Hepatocyte (in vitro differentiated cells): ENCODE data around the gene LCN1.

Experiments
- EZH2 ChIP-seq: fragments of 200-600 bp; sonication (generic); IDR thresholded peaks from 2 replicates; pipeline ENCODE4 v1.6.1; 2016; ENCODE audit warnings: antibody characterized with exemption, mild to moderate bottlenecking, borderline replicate concordance
- EZH2phosphoT487 ChIP-seq: fragments of 200-600 bp; sonication (generic); IDR thresholded peaks from one replicate; pipeline ENCODE4 v1.6.1; 2018; ENCODE audit warnings: antibody characterized with exemption, mild to moderate bottlenecking, low read depth, moderate library complexity; ENCODE audit not compliant: unreplicated experiment, severe bottlenecking
- TF ChIP-seq, protein P1 (sequence below): fragments of 200-600 bp; sonication (generic); IDR thresholded peaks from 2 replicates; pipeline ENCODE4 v1.5.1; 2016; ENCODE audit warnings: antibody characterized with exemption, mild to moderate bottlenecking; ENCODE audit not compliant: poor library complexity

DNA sequence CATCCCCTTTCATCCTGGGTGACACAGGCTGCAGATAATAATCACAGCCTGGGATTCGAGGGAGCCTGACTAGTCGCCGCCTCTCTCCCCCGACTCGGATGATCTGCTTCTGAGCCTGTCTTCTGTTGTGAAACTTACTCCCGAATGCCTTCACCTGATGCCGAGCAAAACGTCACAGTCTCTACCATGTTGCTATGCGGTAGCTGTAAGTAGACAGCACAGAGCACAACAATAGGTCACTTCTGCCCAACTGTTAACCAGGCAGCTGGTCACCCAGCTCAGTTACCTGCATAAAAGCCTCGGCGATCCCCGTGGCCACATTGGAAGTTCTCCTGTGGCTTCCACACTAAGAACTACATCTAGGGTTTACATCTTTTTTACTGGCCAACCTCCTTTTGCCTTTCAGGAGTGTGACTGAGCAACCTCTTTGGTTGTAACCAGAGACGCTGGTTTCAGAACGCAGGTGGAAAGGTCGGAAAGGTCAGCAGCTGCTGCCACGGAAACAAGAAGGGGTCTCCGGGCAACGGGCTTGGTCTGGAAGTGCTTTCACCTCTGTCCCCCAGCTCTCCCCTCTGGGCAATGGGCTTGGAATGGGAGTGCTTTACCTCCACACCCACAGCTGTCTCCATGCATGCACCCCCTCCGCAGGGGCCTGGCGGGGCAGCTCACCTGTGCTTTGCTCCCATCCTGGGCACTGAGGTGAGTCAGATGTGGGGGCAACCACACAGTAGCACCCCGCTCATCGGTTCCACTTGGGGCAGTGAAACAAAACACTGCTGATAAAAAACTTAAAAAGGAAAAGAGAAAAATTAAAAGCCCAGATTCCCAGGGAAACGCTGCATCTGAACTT is 49.2 kb upstream of the LCN1 start:
- TF ChIP-seq, protein P1, sequence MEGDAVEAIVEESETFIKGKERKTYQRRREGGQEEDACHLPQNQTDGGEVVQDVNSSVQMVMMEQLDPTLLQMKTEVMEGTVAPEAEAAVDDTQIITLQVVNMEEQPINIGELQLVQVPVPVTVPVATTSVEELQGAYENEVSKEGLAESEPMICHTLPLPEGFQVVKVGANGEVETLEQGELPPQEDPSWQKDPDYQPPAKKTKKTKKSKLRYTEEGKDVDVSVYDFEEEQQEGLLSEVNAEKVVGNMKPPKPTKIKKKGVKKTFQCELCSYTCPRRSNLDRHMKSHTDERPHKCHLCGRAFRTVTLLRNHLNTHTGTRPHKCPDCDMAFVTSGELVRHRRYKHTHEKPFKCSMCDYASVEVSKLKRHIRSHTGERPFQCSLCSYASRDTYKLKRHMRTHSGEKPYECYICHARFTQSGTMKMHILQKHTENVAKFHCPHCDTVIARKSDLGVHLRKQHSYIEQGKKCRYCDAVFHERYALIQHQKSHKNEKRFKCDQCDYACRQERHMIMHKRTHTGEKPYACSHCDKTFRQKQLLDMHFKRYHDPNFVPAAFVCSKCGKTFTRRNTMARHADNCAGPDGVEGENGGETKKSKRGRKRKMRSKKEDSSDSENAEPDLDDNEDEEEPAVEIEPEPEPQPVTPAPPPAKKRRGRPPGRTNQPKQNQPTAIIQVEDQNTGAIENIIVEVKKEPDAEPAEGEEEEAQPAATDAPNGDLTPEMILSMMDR, result no peak
- TF ChIP-seq EZH2 (no peak), EZH2phosphoT487 (no peak)
